ENCODE results near the gene ASIC2.

Gene ASIC2

GRCh38 chr17:33287096-33287725 lies 5.9 kb downstream of the ASIC2 start:
- TF ChIP-seq ZFX (IDR thresholded peaks at IDR 0.05; ENCODE audit: borderline replicate concordance), result no peak
- TF ChIP-seq CTCF (IDR thresholded peaks at IDR 0.05), result no peak
- no peak overlapping the region for H3K27ac ChIP-seq

DNA sequence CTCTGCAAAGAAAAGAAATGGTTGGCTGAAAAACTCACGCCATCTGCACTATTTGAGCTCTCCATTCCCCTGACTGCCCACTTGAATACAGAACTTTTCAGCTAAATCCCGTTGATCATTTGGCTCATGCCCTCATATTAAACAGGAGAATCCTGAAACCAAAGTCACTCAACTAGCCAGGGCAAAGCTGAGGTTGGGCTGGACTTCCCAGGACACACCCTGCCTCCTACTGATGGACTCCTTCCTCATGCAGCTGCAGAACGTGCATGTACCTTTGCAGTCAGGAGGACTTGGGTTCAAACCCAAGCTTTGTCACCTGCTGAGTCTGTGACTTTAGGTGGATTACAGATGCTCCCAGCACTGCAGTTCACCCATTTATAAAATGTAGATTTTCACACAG lies 7.7 kb downstream of the ASIC2 start:
- TF ChIP-seq ZFX (IDR thresholded peaks at IDR 0.05; ENCODE audit: borderline replicate concordance), result no peak
- no peak for TF ChIP-seq CTCF (IDR thresholded peaks at IDR 0.05)
- no peak overlapping the region for H3K27ac ChIP-seq

DNA sequence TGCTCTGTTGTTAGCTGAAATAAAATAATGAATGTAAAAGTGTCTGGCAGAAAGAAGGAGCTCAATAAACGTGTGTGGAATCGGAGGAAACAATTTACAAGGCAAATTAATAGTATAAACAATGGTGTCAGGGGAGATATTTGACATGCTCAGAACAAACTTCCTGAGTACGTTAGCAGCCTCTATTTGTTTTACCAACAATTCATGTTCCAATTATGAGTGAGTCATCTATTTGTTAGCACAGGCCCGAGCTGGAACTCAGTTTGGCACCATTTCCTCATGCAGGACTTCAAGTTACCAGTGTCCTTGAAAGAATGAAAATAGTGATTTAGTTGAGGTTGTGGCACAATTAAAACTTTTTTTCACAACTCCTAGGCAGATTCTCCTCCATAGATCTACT lies 9.1 kb downstream of the ASIC2 start:
- no peak overlapping the region for H3K27ac ChIP-seq
- TF ChIP-seq ZFX (IDR thresholded peaks at IDR 0.05; ENCODE audit: borderline replicate concordance) (no peak), CTCF (IDR thresholded peaks at IDR 0.05) (no peak)

DNA sequence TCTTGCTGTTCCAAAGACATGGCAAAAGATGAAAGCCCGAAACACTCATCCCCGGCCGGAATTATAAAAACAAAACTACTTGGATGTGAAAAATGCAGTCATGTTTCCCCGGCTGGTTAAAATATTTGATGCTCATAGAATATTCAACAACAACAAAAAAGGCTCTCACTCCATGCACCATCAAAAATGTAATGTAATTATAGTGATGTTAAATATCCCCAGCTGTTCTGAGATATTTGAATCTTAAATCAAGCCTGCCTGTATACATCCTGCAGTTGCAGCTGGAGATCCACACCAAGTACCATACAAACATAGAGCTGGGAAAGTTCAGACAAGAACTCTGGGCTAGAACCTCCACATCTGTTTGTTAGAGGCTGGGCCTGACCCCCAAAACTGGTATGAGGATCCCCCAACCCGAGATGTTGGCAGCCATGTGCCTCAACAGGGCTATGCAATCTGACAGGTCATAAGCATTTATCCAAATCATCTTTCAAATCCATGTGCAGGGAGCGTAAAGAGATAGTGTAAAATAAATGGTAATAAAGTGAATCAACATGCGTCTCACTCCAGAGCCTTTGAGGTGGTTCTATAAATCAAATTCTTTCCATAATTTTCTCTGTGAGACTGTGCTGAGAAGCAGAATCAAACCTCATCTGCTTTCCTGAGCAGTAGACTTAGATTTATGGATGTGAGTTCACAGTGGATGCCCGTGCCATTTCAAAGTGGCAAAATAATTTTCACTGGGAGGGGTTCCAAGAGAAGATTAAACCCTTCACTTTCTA lies 12.7 kb downstream of the ASIC2 start:
- no peak overlapping the region for H3K27ac ChIP-seq
- no peak for TF ChIP-seq CTCF (IDR thresholded peaks at IDR 0.05)
- no peak for TF ChIP-seq ZFX (IDR thresholded peaks at IDR 0.05; ENCODE audit: borderline replicate concordance)

DNA sequence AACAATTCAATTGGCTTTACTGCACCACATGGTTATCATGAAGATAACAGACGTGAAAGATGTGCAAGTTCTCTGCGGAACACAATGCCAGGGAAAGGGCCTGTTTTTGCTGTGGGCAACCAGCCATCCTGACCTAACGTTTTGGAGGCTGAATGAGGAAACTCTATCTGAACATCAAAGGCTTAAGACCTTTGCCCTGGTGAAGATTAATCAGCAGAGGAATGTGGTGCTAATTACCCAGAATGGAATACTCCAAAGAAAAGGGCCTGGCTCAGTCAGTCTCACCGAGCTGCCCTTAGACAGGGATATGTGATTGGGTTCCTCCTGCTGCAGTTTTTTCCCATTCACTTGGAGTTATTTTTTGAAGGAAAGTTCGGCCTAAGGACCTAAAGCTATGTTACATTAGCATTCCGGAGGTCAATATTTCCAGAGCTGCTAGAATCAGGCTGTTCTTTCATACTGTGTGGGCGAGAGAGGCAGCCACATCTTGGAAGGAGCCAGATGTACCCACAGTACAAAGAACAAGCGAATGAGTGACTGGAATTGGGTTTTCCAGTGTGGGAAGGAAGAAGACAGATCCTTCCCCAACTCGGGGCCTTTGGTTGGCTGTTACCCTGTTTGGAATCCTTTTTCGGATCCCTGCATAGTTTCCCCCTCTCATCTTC lies 15.5 kb downstream of the ASIC2 start:
- no peak overlapping the region for H3K27ac ChIP-seq
- TF ChIP-seq ZFX (IDR thresholded peaks at IDR 0.05; ENCODE audit: borderline replicate concordance) (no peak), CTCF (IDR thresholded peaks at IDR 0.05) (no peak)

- H3K27ac ChIP-seq, result no peak overlapping the region
- TF ChIP-seq ZFX (IDR thresholded peaks at IDR 0.05; ENCODE audit: borderline replicate concordance) (no peak), CTCF (IDR thresholded peaks at IDR 0.05) (no peak)
These were observed 19.2 kb downstream of the ASIC2 start for GRCh38 chr17:33273743-33274410.
